Prostate gland (tissue), 2 donors: ENCODE data around the gene ARHGEF25.

Experiments used
- POLR2A ChIP-seq: fragments of 450-650 bp; IDR thresholded peaks from one replicate; pipeline ENCODE4 v1.6.1; 2016; ENCODE audit warnings: antibody characterized with exemption, mild to moderate bottlenecking
- POLR2AphosphoS5 ChIP-seq: sonication (generic); formaldehyde crosslinking; IDR thresholded peaks from one replicate; pipeline ENCODE4 v1.6.1; 2017; ENCODE audit warnings: antibody characterized with exemption
- TF ChIP-seq, protein P1 (sequence below), 4 experiments: fragments of 200-600 bp in 2 of 4; fragments of 450-650 bp in 2 of 4; sonication (generic) in 2 of 4; IDR thresholded peaks; 1 replicate in 3 of 4; 2 replicates in 1 of 4; pipeline ENCODE4 v1.5.1; 2016 to 2019; ENCODE audit warnings: antibody characterized with exemption in 4 of 4, mild to moderate bottlenecking in 2 of 4, moderate library complexity in 2 of 4

- TF ChIP-seq, protein P1, sequence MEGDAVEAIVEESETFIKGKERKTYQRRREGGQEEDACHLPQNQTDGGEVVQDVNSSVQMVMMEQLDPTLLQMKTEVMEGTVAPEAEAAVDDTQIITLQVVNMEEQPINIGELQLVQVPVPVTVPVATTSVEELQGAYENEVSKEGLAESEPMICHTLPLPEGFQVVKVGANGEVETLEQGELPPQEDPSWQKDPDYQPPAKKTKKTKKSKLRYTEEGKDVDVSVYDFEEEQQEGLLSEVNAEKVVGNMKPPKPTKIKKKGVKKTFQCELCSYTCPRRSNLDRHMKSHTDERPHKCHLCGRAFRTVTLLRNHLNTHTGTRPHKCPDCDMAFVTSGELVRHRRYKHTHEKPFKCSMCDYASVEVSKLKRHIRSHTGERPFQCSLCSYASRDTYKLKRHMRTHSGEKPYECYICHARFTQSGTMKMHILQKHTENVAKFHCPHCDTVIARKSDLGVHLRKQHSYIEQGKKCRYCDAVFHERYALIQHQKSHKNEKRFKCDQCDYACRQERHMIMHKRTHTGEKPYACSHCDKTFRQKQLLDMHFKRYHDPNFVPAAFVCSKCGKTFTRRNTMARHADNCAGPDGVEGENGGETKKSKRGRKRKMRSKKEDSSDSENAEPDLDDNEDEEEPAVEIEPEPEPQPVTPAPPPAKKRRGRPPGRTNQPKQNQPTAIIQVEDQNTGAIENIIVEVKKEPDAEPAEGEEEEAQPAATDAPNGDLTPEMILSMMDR (IDR thresholded peaks at IDR 0.05): no peak
- TF ChIP-seq POLR2A (no peak), POLR2AphosphoS5 (no peak)
Measured at GRCh38 chr12:57585156-57585555, 26.1 kb upstream of the ARHGEF25 start.
